GF-D8 (cell line): Measurements from ENCODE around the gene PCDHB12.
"Not testable (repeated sequence)": the region's sequence is repeated elsewhere in the genome, so short reads cannot be mapped to it uniquely, and the experiment has no call there.

Experiments
- DNase-seq: peaks from one replicate; lab custom pipeline; 2025; lab: John Stamatoyannopoulos, UW

Gene PCDHB12

GRCh38 chr5:141208478-141208877 lies at the start of gene PCDHB12:
PCDHB12 (plus strand) TSS chr5:141208719; CDS start chr5:141208908, 189 bp downstream.
- no peak for DNase-seq

DNA sequence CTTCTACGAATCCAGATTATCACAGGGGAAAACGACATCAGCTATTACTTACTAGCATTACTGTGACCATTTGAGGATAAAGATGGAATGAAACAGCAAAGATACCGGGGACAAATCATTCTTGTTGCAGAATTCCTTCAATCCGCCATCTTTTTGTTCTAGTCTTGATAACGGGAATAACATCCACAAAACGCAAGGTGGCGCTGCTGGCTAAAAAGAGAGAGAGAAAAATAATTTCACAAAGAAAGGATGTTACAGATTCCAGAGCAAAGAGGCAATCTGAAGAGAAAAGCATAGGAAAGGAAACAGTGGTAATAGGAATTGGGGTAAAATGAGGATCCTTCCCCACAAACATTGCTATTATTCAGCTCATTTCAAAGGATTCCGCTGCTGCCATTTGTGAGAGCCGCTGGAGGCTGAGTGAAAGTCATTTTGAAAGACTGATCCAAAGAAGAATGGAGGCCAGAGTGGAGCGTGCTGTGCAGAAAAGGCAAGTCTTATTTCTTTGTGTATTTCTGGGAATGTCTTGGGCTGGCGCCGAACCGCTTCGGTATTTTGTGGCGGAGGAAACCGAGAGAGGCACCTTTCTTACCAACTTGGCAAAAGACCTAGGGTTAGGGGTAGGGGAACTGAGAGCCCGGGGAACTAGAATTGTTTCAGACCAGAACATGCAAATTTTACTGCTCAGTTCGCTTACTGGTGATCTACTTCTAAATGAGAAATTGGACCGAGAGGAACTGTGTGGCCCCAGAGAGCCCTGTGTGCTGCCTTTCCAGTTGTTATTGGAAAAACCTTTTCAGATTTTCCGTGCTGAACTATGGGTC lies 35.9 kb upstream of the PCDHB12 start, which contains the start of gene PCDHB7:
PCDHB7 (plus strand) TSS at position 264 of the 824 bp plus-strand sequence; CDS start at position 456, 192 bp downstream.
- DNase-seq, result no peak

DNA sequence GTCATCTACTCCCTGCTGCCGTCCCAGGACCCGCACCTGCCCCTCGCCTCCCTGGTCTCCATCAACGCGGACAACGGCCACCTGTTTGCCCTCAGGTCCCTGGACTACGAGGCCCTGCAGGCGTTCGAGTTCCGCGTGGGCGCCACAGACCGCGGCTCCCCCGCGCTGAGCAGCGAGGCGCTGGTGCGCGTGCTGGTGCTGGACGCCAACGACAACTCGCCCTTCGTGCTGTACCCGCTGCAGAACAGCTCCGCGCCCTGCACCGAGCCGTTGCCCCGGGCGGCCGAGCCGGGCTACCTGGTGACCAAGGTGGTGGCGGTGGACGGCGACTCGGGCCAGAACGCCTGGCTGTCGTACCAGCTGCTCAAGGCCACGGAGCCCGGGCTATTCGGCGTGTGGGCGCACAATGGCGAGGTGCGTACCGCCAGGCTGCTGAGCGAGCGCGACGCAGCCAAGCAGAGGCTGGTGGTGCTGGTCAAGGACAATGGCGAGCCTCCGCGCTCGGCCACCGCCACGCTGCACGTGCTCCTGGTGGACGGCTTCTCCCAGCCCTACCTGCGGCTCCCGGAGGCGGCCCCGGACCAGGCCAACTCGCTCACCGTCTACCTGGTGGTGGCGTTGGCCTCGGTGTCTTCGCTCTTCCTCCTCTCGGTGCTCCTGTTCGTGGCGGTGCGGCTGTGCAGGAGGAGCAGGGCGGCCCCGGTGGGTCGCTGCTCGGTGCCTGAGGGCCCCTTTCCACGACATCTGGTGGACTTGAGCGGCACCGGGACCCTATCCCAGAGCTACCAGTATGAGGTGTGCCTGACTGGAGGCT lies 34.0 kb upstream of the PCDHB12 start:
- DNase-seq, result not testable (repeated sequence)

DNA sequence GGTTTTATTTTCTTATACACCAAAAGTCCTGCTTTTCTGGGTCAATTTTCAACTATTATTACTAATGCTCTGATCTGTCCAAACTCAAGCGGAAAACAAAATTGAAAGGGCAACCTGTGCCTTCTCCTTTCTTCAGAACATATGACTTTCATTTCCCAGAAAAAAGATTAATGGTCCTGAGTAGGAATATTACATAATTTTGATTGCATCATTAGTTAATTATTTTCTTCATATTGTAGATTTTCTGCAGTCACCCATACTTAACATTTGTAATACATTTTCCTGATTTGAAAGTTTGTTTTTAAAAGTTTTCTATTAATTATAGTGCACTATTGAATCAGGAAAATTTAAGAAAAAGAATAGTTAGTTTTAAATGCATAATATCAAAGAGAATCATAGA lies 32.6 kb upstream of the PCDHB12 start:
- DNase-seq, result no peak

GRCh38 chr5:141177577-141178191 lies 30.8 kb upstream of the PCDHB12 start, which contains the start of gene PCDHB8:
PCDHB8 (plus strand) TSS chr5:141177790; CDS start chr5:141178035, 245 bp downstream.
- DNase-seq, result not testable (repeated sequence)

DNA sequence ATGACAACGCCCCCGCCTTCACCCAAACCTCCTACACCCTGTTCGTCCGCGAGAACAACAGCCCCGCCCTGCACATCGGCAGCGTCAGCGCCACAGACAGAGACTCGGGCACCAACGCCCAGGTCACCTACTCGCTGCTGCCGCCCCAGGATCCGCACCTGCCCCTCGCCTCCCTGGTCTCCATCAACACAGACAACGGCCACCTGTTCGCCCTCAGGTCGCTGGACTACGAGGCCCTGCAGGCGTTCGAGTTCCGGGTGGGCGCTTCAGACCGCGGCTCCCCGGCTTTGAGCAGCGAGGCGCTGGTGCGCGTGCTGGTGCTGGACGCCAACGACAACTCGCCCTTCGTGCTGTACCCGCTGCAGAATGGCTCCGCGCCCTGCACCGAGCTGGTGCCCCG lies 29.1 kb upstream of the PCDHB12 start:
- not testable (repeated sequence) for DNase-seq

- DNase-seq, result not testable (repeated sequence)
These were observed 28.6 kb upstream of the PCDHB12 start for GRCh38 chr5:141179876-141180275.

- no peak for DNase-seq
These were observed 28.2 kb upstream of the PCDHB12 start for GRCh38 chr5:141180313-141180712.

DNA sequence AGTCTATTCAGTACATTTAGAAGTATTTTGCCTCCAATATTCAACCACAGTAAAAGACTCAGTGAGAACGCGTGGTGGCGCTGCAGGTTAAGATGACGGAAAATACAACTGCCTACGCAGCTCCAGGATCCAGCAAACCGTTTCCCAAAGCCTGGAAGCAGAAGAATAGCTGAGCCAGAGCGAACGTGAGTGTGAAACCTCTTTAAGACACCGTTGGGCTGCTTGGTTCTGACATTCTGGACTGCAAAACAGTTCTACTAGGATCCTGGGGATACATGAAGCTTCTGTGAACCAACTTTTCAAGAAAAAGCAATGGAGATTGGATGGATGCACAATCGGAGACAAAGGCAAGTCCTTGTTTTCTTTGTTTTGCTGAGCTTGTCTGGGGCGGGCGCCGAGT lies 26.3 kb upstream of the PCDHB12 start, which contains the start of gene PCDHB16:
PCDHB16 (plus strand) TSS at position 140 of the 400 bp plus-strand sequence; CDS start at position 313, 173 bp downstream.
- no peak for DNase-seq

GRCh38 chr5:141184117-141184855 lies 24.2 kb upstream of the PCDHB12 start:
- not testable (repeated sequence) for DNase-seq

DNA sequence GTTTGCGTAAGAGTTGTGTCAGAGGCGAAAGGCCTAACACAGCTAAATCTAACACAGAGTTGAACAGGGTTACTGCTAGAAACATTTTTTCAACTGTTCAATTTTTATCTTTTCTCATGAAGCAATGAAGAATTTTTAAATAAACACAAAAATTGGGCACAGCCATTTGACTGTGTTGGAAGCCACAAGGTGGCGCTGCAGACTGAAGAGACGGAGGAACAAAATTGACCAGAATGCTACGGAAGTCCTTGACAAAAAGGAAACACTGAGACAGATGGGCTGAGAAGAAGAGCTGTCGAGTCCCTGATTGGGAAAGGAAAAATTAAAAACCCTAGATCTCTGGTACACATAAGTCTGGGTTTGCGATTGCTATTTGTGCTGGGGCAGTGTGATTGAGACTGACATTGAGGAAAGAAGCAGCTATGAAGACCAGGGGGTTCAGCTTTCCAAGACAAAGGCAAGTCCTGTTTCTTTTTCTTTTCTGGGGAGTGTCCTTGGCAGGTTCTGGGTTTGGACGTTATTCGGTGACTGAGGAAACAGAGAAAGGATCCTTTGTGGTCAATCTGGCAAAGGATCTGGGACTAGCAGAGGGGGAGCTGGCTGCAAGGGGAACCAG lies 21.5 kb upstream of the PCDHB12 start, which contains the start of gene PCDHB9:
PCDHB9 (plus strand) TSS at position 265 of the 616 bp plus-strand sequence; CDS start at position 423, 158 bp downstream.
- DNase-seq, result no peak

- not testable (repeated sequence) for DNase-seq
These were observed 19.8 kb upstream of the PCDHB12 start for GRCh38 chr5:141188682-141189081.

DNA sequence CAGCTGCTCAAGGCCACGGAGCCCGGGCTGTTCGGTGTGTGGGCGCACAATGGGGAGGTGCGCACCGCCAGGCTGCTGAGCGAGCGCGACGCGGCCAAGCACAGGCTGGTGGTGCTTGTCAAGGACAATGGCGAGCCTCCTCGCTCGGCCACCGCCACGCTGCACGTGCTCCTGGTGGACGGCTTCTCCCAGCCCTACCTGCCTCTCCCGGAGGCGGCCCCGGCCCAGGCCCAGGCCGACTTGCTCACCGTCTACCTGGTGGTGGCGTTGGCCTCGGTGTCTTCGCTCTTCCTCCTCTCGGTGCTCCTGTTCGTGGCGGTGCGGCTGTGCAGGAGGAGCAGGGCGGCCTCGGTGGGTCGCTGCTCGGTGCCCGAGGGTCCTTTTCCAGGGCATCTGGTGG lies 19.4 kb upstream of the PCDHB12 start:
- not testable (repeated sequence) for DNase-seq

- no peak for DNase-seq
These were observed 16.3 kb upstream of the PCDHB12 start, which contains the start of gene PCDHB10 for GRCh38 chr5:141192110-141192725. PCDHB10 (plus strand) TSS chr5:141192353; CDS start chr5:141192553, 200 bp downstream.

- DNase-seq, result not testable (repeated sequence)
These were observed 14.2 kb upstream of the PCDHB12 start for GRCh38 chr5:141194332-141194731.

GRCh38 chr5:141196363-141196762 lies 12.2 kb upstream of the PCDHB12 start:
- no peak for DNase-seq

DNA sequence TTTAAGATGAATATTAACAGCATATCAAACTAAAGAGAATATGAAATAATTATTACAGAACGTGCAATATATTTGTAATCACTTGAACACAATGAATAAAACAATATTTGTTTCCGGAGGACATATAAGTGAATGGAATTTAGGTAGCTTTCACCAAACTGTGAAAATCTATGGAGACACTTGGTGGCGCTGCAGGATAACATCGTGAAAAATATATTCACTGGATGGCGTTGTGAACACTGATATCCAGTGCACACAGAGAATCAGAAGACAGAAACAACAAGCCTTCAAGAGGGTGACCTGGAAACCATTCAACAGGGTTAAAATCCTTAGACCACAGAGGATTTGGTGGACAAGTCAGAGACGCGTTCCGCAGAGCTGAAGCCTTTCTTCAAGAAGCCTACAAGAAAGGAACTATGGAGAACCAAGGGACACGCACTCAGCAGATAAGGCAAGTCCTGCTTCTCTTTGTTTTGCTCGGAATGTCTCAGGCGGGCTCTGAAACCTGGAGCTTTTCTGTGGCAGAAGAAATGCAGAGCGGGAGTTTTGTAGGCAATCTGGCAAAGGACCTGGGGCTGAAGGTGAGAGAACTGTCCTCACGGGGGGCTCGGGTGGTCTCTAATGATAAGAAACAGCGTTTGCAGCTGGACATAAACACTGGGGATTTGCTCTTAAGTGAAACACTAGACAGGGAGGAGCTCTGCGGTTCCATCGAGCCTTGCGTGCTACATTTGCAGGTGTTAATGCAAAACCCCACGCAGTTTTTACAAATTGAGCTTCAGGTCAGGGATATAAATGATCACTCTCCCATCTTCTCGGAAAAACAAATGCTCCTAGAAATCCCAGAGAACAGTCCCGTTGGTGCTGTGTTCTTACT lies 8.9 kb upstream of the PCDHB12 start, which contains the start of gene PCDHB11:
PCDHB11 (plus strand) TSS at position 269 of the 877 bp plus-strand sequence; CDS start at position 417, 148 bp downstream.
- no peak for DNase-seq

GRCh38 chr5:141201126-141201525 lies 7.4 kb upstream of the PCDHB12 start:
- DNase-seq, result not testable (repeated sequence)

GRCh38 chr5:141201646-141202045 lies 6.9 kb upstream of the PCDHB12 start:
- DNase-seq, result not testable (repeated sequence)
